ENCODE results near the gene CAMK2D.
A peak's percentile ranks its signal among the peaks of the same experiment; 100 is the strongest.
"Not testable (repeated sequence)": the region's sequence is repeated elsewhere in the genome, so short reads cannot be mapped to it uniquely, and the experiment has no call there.

CAMK2D gene

DNA sequence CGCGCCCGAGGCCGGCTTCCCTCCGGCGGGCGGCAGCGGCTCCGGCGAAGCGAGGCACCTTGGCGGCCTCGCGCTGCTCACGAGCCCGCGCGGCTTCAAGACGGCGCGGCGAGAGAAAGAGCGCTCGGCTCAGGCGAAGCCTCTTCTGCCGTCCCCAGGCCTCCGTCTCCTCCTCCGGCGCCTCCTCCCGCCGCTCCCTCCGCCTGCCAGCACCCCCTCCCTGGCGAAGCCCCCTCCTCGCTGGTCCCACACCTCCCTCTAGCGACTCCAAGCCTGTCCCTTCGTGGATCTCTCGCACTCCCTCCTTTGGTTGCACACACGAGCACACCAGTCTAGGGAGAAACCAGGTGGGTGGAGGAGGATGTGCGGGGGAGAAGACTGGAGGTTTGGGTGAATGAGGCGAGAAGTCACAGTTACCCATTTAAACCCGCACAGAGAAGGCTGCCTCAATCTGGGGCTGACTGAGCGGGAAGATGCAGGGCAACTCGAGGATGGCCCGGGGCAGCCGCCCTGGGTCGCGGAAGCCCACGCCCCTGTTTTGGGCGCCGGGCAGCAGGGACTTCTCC lies at the start of gene CAMK2D:
TSS of gene CAMK2D (minus strand) at position 119 of the 566 bp plus-strand sequence. CDS start 670 bp downstream, outside the sequence.
- peak; percentile 84 for DNase-seq (ENCODE audit: low read depth)

DNA sequence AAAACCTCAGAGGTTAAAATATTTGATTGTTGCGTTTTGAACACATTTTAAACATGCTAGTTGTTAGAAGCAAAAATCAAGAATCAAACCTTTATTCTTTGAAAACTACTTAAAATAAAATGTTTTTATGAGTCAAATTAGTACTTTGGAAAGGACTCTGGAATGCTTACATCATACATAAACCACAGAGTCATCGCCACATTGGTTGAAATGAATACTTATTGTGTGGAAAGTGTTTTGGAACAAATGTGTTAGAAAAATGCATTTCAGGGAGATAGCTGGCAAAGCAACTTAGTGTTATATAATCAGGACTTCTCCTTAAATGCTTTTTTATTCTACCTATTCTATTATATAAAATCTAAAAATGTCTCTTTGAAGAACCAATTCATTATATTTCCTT lies 49.4 kb upstream of the CAMK2D start:
- no peak for DNase-seq (ENCODE audit: low read depth)

DNA sequence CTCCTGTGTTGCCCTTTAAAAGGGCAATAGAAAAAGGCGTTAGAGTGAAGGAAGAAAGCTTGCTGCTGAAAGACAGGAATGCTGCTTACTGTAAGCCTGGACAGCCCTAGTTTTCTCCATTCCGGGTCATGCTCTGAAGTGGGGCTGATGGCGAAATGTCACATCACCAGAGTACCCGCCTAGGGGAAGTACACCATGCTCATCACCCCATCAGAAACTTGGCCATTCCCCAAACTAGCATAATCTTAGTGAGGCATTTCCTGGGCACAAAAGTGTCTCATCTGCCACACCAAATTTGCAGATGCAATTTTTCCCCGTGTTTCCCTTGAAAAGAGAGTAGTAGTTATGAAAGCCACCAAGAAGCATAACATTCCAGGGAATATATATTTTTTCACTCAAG lies 47.8 kb upstream of the CAMK2D start:
- no peak for DNase-seq (ENCODE audit: low read depth)

DNA sequence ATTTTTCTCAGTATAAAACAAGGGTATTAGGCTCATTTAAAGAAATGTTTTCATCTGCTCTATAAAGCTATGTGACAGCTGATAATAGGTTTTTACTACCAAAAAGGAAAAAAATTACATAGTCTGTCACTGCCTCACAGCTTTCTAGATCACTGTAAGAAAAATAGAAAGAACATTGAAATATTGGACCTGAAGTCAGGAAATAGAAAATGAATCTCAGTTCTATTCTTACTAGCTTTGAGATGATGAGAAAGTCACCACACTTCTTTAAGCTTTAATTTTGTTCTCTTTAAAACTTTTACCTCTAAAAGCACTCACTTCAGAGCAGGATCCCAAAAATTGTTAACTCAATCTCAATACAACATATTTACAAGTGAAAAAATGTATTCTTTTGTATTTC lies 45.3 kb upstream of the CAMK2D start:
- DNase-seq (ENCODE audit: low read depth) = no peak

DNA sequence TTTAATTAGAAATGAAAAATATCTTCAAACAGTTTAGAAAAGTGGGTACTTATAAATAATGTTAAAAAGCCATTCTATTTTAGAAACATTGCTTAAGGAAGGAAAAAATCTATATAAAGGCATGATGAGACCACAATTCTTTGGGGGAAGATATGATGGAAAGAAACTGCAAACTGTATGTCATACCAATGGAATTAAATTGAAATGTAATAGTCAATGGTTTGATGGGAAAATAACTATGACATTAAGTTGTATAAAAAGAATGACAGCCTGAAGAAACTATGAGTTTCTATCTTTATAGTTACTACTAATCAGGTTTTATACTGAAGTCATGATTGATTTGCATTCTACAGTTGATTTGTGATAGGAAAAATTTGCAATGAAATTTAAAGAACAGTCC lies 40.3 kb upstream of the CAMK2D start:
- DNase-seq (ENCODE audit: low read depth) = no peak

DNA sequence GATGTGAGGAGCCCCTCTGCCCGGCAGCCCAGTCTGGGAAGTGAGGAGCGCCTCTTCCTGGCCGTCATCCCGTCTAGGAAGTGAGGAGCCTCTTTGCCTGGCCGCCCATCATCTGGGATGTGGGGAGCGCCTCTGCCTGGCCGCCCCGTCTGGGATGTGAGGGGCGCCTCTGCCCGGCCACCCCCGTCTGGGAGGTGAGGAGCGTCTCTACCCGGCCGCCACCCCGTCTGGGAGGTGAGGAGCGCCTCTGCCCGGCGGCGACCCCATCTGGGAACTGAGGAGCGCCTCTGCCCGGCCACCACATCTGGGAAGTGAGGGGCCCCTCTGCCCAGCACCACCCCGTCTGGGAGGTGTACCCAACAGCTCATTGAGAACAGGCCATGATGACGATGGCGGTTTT lies 34.8 kb upstream of the CAMK2D start:
- not testable (repeated sequence) for DNase-seq (ENCODE audit: low read depth)

DNA sequence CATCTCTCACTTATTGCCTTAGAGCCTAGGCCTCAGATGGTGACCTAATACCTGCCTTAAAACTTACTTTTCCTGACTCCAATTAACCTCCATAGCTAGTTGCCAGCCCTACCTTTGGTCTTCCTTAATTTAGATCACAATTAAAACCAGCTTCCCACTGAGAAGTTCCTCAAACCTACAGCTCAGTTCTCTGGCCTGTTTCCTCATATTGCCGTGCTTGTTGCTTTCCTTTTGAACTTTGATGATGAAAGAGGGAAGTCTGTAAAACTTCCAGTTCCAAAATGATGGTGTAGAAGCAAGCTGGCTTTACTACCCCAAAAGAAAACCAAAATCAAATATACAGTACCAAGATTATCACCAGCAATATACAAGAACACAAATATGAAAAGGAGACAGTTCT lies 28.9 kb upstream of the CAMK2D start:
- no peak for DNase-seq (ENCODE audit: low read depth)

DNA sequence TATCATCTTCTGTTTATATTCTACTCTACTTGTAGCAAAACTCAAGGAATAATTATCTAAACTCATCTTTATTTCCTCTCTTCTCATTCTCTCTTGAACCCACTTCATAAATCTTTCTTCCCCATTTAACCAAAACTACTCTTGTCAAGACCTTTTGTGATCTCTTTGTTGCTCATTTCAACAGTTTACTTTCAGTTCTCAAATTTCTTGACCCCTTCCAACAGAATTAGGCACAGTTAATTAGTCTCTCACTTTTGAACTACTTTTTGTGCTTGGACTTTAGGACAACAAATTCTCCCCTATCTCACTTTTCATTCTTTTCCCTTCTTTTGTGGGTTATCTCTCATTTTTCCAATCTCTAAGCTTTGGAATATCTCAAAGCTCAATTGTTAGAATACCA lies 27.4 kb upstream of the CAMK2D start:
- DNase-seq (ENCODE audit: low read depth) = no peak

DNA sequence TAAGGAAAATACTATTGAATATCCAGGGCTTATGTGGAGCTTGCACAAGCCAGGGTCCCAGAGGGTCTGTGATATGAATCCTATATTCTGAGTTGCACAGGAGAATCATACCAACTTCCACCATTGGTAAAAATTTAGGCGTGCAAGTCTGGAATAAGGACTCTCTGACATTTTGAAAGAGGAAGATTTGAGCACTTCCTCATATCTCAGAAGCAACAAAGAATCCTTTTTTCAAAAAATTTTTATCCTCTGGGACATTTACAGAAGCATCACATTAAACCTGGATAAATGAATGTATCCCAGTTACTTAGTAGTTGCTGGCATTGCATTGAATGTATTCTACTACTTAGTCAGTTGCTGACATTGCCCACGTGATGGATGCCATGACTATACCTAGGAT lies 24.2 kb upstream of the CAMK2D start:
- DNase-seq (ENCODE audit: low read depth) = no peak

DNA sequence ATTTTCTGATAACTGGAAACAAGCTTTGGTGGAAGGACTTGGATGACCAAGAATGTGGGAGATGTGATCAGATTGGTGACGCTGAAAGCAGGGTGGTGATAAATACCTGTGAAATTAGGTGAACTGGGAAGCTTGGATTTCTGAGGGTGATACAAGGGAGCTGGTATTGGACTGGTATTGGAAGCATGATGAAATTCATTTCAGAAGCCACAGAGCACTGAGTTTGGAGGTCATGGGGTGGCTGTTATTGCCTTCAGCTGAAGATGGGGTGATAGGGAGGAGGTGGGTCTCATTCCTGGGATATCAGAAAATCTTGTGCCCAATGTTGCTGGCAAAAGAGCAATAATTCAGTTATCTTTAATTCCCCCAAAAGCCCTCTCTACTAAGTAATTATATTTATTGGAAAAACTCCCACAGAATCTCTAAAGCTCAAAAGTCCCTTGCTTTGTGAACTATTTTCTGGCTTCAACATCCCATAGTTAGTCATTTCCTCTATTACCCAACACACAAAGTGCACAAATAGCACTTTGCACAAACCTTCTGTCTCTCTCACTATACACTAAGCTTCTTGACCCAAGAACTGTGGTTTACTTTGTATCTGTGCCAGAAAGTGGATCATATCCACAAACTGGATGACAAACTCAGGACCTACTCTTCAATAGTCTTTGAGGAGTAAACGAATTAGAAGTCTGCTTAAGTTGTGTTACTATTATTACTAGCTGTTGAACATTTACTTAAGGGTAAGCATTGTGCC lies 23.1 kb upstream of the CAMK2D start:
- DNase-seq (ENCODE audit: low read depth) = no peak

DNA sequence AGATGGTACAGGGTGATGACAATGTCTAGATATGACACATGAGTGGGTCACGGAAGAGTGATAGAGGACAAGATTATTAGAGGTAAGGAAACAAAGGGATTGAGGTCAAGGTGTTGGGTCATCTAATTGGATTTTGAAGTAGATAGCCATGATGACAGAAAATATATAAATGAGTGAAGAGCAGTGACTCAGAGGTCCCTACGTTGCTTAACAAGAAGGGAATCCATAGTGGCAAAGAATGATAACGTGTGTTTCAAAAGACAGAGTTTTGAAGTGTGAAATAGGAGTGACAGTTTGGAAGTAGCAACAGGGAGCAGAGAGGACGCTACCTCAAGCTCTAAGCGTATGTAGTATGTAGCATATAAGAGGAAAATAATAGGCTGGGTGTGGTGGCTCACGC lies 22.2 kb upstream of the CAMK2D start:
- no peak for DNase-seq (ENCODE audit: low read depth)

DNA sequence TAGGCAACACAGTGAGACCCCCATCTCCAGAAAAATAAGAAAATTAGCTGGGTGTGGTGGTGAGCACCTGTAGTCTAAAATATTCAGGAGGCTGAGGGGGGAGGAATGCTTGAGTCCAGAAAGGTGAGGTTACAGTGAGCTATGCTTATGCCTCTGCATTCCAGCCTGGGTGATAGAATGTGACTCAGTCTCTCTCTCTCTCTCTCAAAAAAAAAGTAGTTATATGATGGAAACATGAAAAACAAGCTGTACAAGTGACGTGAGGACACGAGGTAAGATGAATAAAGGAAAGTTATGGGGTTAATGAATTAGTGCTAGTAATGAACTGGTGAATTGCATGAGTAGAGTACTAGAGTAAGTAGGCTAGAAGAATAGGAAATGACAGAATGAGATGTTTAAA lies 21.8 kb upstream of the CAMK2D start:
- DNase-seq (ENCODE audit: low read depth) = no peak

DNA sequence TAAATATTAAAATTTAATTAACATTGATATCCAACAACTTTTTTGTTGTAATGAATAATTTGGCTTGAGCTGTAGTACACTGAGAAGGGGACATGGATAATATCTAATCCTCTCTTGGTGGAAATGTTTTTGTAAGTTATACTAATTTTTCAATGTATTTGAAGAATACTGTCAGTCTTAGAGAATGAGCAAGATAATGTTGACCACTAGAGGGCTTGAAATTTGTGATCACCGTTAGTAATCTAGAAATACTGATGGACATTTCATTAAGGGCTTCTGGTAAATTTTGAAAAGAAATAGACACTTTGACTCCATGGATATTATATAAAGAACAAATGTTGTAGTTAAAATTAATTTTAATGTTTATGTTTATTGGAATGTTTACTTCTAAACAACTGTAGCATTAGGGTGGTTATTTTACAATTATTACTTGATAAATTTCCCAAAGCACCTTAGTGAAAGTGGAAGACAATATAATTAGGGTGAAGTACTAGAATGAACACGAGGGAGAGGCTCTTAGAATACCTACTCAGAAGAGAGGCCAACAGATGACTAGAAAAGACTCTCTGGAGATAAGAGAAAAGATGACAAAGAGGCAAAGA lies 20.0 kb upstream of the CAMK2D start:
- no peak for DNase-seq (ENCODE audit: low read depth)

DNA sequence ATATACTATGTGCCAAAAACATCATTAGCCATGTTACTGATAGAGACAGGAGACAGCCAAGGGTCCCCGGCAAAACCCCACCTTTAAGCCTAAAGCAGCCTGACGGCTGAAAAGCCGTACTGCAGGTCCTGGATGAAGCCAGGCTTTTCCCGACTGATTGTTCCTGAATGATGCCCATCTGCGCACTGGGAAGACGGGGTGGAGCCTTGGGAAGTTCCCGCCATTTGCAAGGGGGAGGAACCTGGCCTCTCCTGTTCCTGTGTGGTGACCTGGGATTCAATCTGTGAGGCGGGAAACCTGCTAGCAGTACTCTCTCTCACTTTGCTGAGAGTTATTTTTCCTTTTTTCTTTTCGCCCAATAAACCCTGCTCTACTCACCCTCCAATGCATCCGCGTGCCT lies 15.1 kb upstream of the CAMK2D start:
- no peak for DNase-seq (ENCODE audit: low read depth)

DNA sequence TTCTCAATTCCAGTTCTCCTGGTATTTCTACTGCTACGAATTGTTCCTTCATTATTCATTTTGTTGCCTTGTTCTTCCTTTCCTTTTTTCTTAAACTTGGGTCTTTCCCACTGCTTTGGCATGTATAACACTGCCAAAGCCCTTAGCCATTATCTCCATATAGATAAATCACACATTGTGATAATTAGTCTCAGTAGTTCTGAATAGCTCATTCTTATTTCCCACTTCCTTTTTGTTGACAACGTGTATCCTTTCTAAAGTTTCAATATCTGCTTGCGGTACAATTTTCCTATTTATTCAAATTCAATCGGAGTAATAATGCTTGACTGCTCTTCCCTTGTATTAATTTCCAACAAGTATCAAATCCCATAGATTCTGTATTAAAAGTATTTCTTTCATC lies 14.5 kb upstream of the CAMK2D start:
- no peak for DNase-seq (ENCODE audit: low read depth)

DNA sequence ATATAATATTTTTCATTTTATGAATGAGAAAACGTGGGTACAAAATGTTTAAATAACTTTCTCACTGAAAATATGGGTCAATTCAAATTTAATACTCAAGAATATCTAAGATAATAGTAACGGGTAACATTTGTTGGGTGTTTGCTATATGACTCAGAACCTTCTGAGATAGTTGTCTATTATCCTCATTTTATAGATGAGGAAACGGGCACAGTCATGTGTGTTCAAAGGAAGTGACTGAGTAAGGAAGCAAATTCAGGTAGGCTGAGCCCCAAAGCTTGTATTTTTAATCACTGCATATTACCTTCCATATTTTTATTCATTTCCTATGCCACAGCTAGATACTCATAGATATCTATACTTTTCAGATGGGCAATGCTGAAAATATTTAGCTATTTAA lies 12.2 kb upstream of the CAMK2D start:
- no peak for DNase-seq (ENCODE audit: low read depth)

DNA sequence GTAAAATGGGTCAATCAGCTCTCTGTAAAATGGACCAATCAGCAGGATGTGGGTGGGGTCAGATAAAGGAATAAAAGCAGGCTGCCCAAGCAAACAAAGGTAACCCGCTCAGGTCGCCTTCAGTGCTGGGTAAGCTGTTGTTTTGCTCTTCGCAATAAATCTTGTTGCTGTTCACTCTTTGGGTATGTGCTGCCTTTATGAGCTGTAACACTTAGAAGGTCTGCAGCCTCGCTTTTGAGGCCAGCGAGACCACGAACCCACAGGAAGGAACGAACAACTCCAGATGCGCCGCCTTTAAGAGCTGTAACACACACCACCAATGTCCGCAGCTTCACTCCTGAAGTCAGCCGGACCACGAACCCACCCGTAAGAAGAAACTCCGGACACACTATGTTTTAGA lies 11.5 kb upstream of the CAMK2D start:
- DNase-seq (ENCODE audit: low read depth) = no peak

DNA sequence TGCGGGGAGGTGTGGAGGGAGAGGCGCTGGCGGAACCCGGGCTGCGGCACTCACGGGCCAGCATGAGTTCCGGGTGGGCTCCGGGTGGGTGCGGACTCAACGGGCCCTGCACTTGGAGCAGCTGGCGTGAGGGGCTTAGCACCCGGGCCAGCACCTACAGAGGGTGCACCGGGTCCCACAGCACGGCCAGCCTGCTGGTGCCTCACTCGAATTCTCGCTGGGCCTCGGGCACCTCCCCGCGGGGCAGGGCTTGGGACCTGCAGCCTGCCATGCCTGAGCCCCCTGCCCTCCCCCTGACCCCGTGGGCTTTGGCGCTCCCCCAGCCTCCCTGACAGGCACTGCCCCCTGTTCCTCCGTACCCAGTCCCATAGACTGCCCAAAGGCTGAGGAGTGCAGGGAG lies 10.8 kb upstream of the CAMK2D start:
- no peak for DNase-seq (ENCODE audit: low read depth)

DNA sequence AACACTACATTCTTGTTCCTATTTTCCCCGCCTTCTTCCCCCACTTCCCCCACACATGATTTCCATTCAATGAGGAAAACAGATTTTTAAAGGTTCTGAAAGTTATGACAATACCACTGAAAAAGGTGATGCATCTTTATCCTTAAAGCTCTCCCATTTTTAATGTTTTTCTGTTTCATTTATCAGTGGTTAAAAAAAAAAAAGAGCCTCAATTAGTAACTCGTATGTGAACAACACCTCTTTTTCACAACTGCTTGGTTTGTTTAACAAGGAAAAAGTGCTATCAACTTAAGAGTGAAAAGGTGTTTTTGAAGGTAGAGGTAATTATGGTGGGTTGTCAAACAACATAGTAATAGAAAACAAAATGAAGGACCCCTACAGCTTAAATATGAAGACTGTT lies 8.2 kb upstream of the CAMK2D start:
- no peak for DNase-seq (ENCODE audit: low read depth)

DNA sequence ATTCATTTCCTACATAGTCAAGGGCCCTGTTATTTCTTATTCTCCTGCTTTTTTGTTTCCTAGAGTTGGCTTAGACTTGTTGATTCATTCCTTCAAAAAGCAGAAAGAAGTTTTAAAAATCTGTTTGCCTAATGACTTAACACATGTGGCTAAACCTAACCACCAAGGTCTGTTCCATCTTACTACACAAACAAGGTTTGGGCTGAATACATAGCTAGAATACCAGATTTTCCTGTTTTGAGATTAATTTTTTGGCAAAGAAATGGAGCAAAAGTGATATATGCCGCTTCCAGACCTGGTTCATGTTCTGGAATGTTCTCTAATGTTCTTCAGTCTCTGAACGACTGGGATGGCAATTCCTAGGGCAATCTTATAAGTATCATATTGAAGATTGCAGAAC lies 7.4 kb upstream of the CAMK2D start:
- DNase-seq (ENCODE audit: low read depth) = no peak

DNA sequence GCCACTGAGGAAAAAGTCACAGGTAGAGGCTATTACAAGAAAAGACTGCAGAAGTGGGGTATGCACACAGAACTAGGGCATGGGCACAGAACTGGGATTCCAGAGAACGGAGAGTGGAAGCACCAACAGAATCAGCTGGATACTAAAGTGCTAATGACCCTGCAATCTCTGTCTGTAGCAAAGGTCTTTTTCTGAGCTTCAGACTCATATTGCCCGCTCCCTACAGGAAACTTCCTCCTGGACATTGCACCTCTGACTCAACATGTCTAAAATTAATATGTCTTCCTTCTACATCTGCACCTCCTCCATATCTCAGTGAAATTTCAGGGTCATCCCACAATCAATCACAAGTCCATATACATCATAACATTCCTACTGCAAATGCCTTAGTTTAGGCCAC lies 5.3 kb upstream of the CAMK2D start:
- DNase-seq (ENCODE audit: low read depth) = no peak

DNA sequence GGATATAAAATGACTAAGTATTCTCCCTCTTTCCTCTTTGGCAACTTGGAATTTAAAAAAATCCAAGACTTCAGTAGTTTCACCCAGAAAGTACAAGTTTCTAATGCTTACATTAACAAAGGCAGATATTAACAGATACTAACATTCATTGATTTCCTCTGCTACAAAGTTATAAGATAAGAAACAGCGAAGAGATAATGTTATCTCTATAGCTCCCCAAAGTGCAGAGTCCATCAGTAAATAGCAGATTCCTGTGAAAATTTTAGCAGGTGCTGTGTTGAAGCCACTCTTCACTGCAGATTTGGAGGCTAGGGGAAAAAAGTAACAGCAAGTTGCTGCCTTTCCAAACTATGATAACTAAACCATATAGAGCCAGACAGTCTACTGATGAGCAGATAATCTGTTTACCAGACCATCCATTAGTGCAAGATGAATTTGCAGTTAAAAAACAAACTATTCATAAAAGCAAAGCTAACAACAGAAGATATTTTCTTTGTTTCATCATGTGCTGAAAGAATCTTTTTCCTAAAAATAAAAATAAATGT lies 3.3 kb upstream of the CAMK2D start:
- no peak for DNase-seq (ENCODE audit: low read depth)

DNA sequence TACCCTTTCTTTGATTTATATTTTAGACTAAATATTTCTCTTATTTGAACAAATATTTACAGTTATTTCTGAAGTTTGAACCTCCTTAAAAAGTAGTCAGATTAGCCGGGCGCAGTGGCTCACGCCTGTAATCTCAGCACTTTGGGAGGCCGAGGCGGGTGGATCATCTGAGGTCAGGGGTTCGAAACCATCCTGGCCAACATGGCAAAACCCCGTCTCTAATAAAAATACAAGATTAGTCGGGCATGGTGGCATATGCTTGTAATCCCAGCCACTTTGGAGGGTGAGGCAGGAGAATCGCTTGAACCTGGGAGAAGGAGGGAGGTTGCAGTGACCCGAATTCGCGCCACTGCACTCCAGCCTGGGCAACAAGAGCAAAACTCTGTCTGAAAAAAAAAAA lies 2.4 kb upstream of the CAMK2D start:
- DNase-seq (ENCODE audit: low read depth) = not testable (repeated sequence)

DNA sequence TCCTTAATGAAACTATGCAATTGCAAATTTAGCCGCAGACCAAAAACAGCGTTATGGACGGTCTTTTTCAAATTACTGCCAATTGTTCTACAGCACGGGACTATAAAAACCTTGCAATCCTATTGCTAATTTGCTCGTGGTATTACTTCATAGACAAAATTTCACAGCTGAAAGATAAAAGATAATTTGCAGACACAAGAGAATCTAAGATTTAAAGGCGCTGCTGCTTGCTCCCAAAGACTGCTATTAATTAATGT lies 1.4 kb upstream of the CAMK2D start:
- no peak for DNase-seq (ENCODE audit: low read depth)
